K562 (cell line): Measurements from ENCODE around the gene SHISA5. TPM values are rescaled to one million over a fixed set of nuclear protein-coding genes. Genes with fewer than 3 reads are reported as not detected.

Experiments
- ATAC-seq: fragments of 200-7000 bp; cut with Tn5 transposase; 3 replicates; pipeline ENCODE4 v1.9.1; 2020; ENCODE audit warnings: moderate library complexity
- BruUV-seq: library from RNA; stranded (reverse); fragments of 400-500 nt; replicated peaks from 2 replicates; lab custom pipeline; 2021; lab: Mats Ljungman, UMichigan
- CTCF ChIA-PET: fragments of 300-600 bp; formaldehyde crosslinking; extraction: SDS; loops from one replicate; lab custom pipeline; 2021; ENCODE audit warnings: low intra/inter-chr PET ratio; lab: Yijun Ruan, JAX
- POLR2A ChIA-PET: fragments of 300-600, 350-650 bp; sonication (Branson Sonifier 250); formaldehyde crosslinking; extraction: SDS; loops from one replicate; lab custom pipeline; 2021; ENCODE audit warnings: antibody characterized with exemption, inconsistent platforms; lab: Yijun Ruan, JAX
- DNase-seq, 4 experiments: peaks; one replicate each; pipeline versions ENCODE4 v3.0.0 to v3.0.0-alpha.2; 2011 to 2018; ENCODE audit warnings: low spot score in 3 of 4, mixed read lengths in 3 of 4; ENCODE audit errors: extremely low read depth in 1 of 4
- FAIRE-seq: peaks from 2 replicates; lab custom pipeline; 2011; peaks lifted over from hg19 to GRCh38; lab: Jason Lieb, UNC
- H2AFZ ChIP-seq: 2 replicates; pipeline ENCODE4 v1.6.0; 2011; ENCODE audit warnings: low read depth, low read length, control low read depth, inconsistent platforms
- H3K27ac ChIP-seq: fragments of 200-600 bp; 3 replicates; pipeline ENCODE4 v1.8.0; 2011; ENCODE audit warnings: low read depth, mild to moderate bottlenecking, control low read depth, inconsistent platforms, low read length, moderate library complexity, mixed read lengths; ENCODE audit errors: extremely low read depth
- H3K27me3 ChIP-seq, 2 experiments: fragments of 300-600 bp in 1 of 2; 2 replicates in 1 of 2; 3 replicates in 1 of 2; pipeline versions ENCODE4 v1.6.0 to v1.8.0; 2011; ENCODE audit warnings: inconsistent platforms in 2 of 2, low read length in 2 of 2, mild to moderate bottlenecking in 1 of 2, mixed read lengths in 1 of 2, moderate library complexity in 1 of 2; ENCODE audit not compliant: control insufficient read depth in 2 of 2, insufficient read depth in 2 of 2
- H3K36me3 ChIP-seq: fragments of 300-600 bp; 3 replicates; pipeline ENCODE4 v1.8.0; 2011; ENCODE audit warnings: mild to moderate bottlenecking, low read length, inconsistent platforms; ENCODE audit not compliant: control insufficient read depth, insufficient read depth
- H3K4me1 ChIP-seq, 2 experiments: fragments of 200-600 bp in 1 of 2; replicated peaks in 1 of 2; 2 replicates in 1 of 2; 3 replicates in 1 of 2; pipeline versions ENCODE4 v1.5.1 to v1.8.0; 2011; ENCODE audit warnings: inconsistent platforms in 2 of 2, low read length in 2 of 2, mild to moderate bottlenecking in 1 of 2, mixed read lengths in 1 of 2, moderate library complexity in 1 of 2; ENCODE audit not compliant: control insufficient read depth in 2 of 2, insufficient read depth in 2 of 2
- H3K4me2 ChIP-seq: 2 replicates; pipeline ENCODE4 v1.6.1; 2011; ENCODE audit warnings: low read length, control low read depth, inconsistent platforms, mixed read lengths; ENCODE audit not compliant: insufficient read depth
- H3K4me3 ChIP-seq: fragments of 200-600 bp; sonication (generic), shearing (Covaris generic); 2 replicates; pipeline ENCODE4 v1.5.1; 2016; ENCODE audit warnings: control low read depth, inconsistent platforms
- H3K79me2 ChIP-seq: fragments of 200-600 bp; 3 replicates; pipeline ENCODE4 v1.8.0; 2011; ENCODE audit warnings: low read length, inconsistent platforms; ENCODE audit not compliant: control insufficient read depth, insufficient read depth
- H3K9ac ChIP-seq, 2 experiments: 2 replicates each; pipeline versions ENCODE4 v1.6.0 to v1.6.1; 2011; ENCODE audit warnings: low read depth in 2 of 2, low read length in 2 of 2, control low read depth in 1 of 2, inconsistent platforms in 1 of 2, mild to moderate bottlenecking in 1 of 2, mixed read lengths in 1 of 2; ENCODE audit not compliant: insufficient read depth in 1 of 2
- H3K9me1 ChIP-seq: one replicate; pipeline ENCODE4 v1.6.0; 2011; ENCODE audit warnings: inconsistent platforms, mild to moderate bottlenecking, low read length, moderate library complexity; ENCODE audit not compliant: control insufficient read depth, insufficient read depth
- H3K9me3 ChIP-seq: replicated peaks from 2 replicates; pipeline ENCODE4 v1.5.1; 2011; ENCODE audit warnings: low read depth, low read length, inconsistent platforms; ENCODE audit not compliant: control insufficient read depth, insufficient read depth
- H4K20me1 ChIP-seq: replicated peaks from 2 replicates; pipeline ENCODE4 v1.6.1; 2011; ENCODE audit warnings: low read length, inconsistent platforms, mixed read lengths; ENCODE audit not compliant: control insufficient read depth, insufficient read depth
- BRCA1 ChIP-seq, 2 experiments: fragments of 450-650 bp in 1 of 2; sonication (generic) in 1 of 2; formaldehyde crosslinking in 1 of 2; IDR thresholded peaks; 2 replicates each; pipeline versions ENCODE4 v1.5.0 to v1.6.1; 2017 to 2020; ENCODE audit warnings: mild to moderate bottlenecking in 1 of 2, missing genetic modification reagents in 1 of 2
- CBFB ChIP-seq: sonication (generic); formaldehyde crosslinking; IDR thresholded peaks from 2 replicates; pipeline ENCODE4 v1.4.0; 2020; ENCODE audit warnings: mild to moderate bottlenecking, missing genetic modification reagents
- WGBS: fragments of 100-300 bp; shearing (Covaris generic); methylation state at CpG from one replicate; pipeline ENCODE4 v1.1.6; 2016; ENCODE audit warnings: low coverage, mixed read lengths; ENCODE audit not compliant: insufficient coverage; ENCODE audit errors: missing lambda C conversion rate; 5-methylcytosine and 5-hydroxymethylcytosine counted together
- in situ Hi-C: fragments of 300-500 bp; cut with MboI; formaldehyde crosslinking; loops from 4 replicates; pipeline ENCODE4 v1.15.0; 2018; ENCODE audit warnings: inconsistent platforms, mixed read lengths
- intact Hi-C: fragments of 100-400 bp; cut with micrococcal nuclease; formaldehyde crosslinking; loops from 2 replicates; pipeline ENCODE4 v1.14.2; 2022
- polyA plus RNA-seq, 8 experiments: library from polyadenylated mRNA; depleted of rRNA in 4 of 8; stranded (reverse) in 5 of 8; unstranded in 3 of 8; fragments of >200 nt; fragmentation: Nextera tagmentation in 2 of 8; fragmentation: Illumina TruSeq in 1 of 8; extraction: Ambion mirVana in 2 of 8; extraction: Trizol in 1 of 8; gene quantifications; 2 replicates each; pipeline versions ENCODE4 v1.2.1 to v1.2.3, GENCODE V29; 2011 to 2014; ENCODE audit warnings: inconsistent platforms in 1 of 8, missing spikeins in 1 of 8
- total RNA-seq, 7 experiments: library from RNA; depleted of rRNA in 6 of 7; stranded (reverse); fragments of >200 nt in 6 of 7; fragmentation: Illumina TruSeq in 2 of 7; extraction: Trizol in 2 of 7; gene quantifications; 2 replicates each; pipeline versions ENCODE4 v1.2.1 to v1.2.3, GENCODE V29; 2011 to 2021; ENCODE audit warnings: low replicate concordance in 1 of 7
- TF ChIP-seq, protein P1 (sequence below): fragments of 250-450 bp; sonication (Bioruptor Pico); IDR thresholded peaks from 2 replicates; pipeline ENCODE4 v1.4.0; 2020; ENCODE audit warnings: mild to moderate bottlenecking

SHISA5 gene
- total and polyA plus RNA-seq, 9 of the 15 experiments (the other 6 are each of a cell fraction or from before 2014, with no cell fraction given): 8.4 to 85.8 (median 56.1) TPM

DNA sequence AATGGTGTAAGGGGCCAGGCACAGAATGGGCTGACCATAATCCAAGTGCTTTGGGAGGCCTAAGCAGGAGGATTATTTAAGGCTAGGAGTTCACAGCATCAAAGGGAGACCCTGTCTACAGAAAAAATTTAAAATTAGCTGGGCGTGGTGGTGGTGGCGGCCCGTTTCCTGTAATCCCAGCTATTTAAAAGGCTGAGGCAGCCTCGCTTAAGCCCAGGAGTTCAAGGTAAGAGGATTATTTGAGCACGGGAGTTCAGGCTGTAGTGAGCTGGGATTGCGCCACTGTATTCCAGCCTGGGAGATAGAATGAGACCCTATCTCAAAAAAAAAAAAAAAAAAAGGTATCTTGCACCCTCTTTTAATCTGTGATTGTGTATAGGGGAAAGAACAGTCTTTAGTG lies 62.0 kb downstream of the SHISA5 start:
- FAIRE-seq (no peak), ATAC-seq (no peak), DNase-seq (no peak)
- in situ Hi-C loops (no loop called here), intact Hi-C loops (no loop called here)
- no peak for TF ChIP-seq CBFB (CRISPR knock-in tag)
- TF ChIP-seq, protein P1, sequence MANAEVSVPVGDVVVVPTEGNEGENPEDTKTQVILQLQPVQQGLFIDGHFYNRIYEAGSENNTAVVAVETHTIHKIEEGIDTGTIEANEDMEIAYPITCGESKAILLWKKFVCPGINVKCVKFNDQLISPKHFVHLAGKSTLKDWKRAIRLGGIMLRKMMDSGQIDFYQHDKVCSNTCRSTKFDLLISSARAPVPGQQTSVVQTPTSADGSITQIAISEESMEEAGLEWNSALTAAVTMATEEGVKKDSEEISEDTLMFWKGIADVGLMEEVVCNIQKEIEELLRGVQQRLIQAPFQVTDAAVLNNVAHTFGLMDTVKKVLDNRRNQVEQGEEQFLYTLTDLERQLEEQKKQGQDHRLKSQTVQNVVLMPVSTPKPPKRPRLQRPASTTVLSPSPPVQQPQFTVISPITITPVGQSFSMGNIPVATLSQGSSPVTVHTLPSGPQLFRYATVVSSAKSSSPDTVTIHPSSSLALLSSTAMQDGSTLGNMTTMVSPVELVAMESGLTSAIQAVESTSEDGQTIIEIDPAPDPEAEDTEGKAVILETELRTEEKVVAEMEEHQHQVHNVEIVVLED (CRISPR knock-in tag): no peak
- no peak for TF ChIP-seq BRCA1 (IDR thresholded peaks at IDR 0.05)
- TF ChIP-seq BRCA1 (CRISPR knock-in tag; IDR thresholded peaks at IDR 0.05): no peak
- Histone ChIP-seq H3K79me2 (peaks cover 47% of the 10 kb centered on the region), H4K20me1 (no peaks in the 10 kb centered on the region), H3K4me1 (peaks cover 6 to 17% of the 10 kb centered on the region in 2 experiments; a peak in 4 of 5 replicates), H3K4me3 (peak overlapping the region; percentile 89; the same call in 1 of the 2 replicates), H3K9ac (peak overlapping the region; percentile 36 to 91; a peak in 2 of 4 replicates), H2AFZ (no peak overlapping the region), H3K4me2 (peak overlapping the region; percentile 58; the same call in 1 of the 2 replicates), H3K9me3 (no peaks in the 10 kb centered on the region), H3K27ac (peak overlapping the region; percentile 34), H3K27me3 (no peaks in the 10 kb centered on the region; a peak in 1 of 5 replicates), H3K9me1 (peaks cover 6% of the 10 kb centered on the region), H3K36me3 (peaks cover 27% of the 10 kb centered on the region; the same call in 2 of the 3 replicates)
- POLR2A ChIA-PET: interaction anchor here (0.8 kb wide), 1 partner anchor 12 kb away, joined by 3 read pairs; the partner anchor contains the start of gene PLXNB1
- 78% methylated on average over 6 of the region's 6 CpGs for WGBS
- CTCF ChIA-PET: no interaction called here
- no TSS peak for BruUV-seq
